ENCODE data around the gene ARHGEF17.

The ARHGEF17 gene

GRCh38 chr11:73404048-73404447 is 96.0 kb downstream of the ARHGEF17 start:
- H3K4me3 ChIP-seq (ENCODE audit: low read depth, low read length), result no peak overlapping the region

- H3K4me3 ChIP-seq (ENCODE audit: low read depth, low read length), result no peak overlapping the region
These were observed 96.5 kb downstream of the ARHGEF17 start for GRCh38 chr11:73404506-73405145.

GRCh38 chr11:73405146-73405510 is 97.1 kb downstream of the ARHGEF17 start:
- no peak overlapping the region for H3K4me3 ChIP-seq (ENCODE audit: low read depth, low read length)

GRCh38 chr11:73406131-73406530 is 98.1 kb downstream of the ARHGEF17 start:
- H3K4me3 ChIP-seq (ENCODE audit: low read depth, low read length), result no peak overlapping the region

- H3K4me3 ChIP-seq (ENCODE audit: low read depth, low read length), result no peak overlapping the region
These were observed 98.5 kb downstream of the ARHGEF17 start for GRCh38 chr11:73406619-73407018.

GRCh38 chr11:73409431-73409830 is 101.4 kb downstream of the ARHGEF17 start:
- no peak overlapping the region for H3K4me3 ChIP-seq (ENCODE audit: low read depth, low read length)

- no peak overlapping the region for H3K4me3 ChIP-seq (ENCODE audit: low read depth, low read length)
These were observed 102.6 kb downstream of the ARHGEF17 start for GRCh38 chr11:73410627-73411026.

GRCh38 chr11:73411031-73411430 is 103.0 kb downstream of the ARHGEF17 start:
- H3K4me3 ChIP-seq (ENCODE audit: low read depth, low read length), result no peak overlapping the region

- no peak overlapping the region for H3K4me3 ChIP-seq (ENCODE audit: low read depth, low read length)
These were observed 104.2 kb downstream of the ARHGEF17 start for GRCh38 chr11:73412308-73412707.

GRCh38 chr11:73413256-73413655 is 105.2 kb downstream of the ARHGEF17 start:
- no peak overlapping the region for H3K4me3 ChIP-seq (ENCODE audit: low read depth, low read length)

- no peak overlapping the region for H3K4me3 ChIP-seq (ENCODE audit: low read depth, low read length)
These were observed 107.0 kb downstream of the ARHGEF17 start for GRCh38 chr11:73414977-73415651.

GRCh38 chr11:73415854-73416615 is 108.0 kb downstream of the ARHGEF17 start:
- H3K4me3 ChIP-seq (ENCODE audit: low read depth, low read length), result no peak overlapping the region

GRCh38 chr11:73416786-73417185 is 108.7 kb downstream of the ARHGEF17 start:
- no peak overlapping the region for H3K4me3 ChIP-seq (ENCODE audit: low read depth, low read length)
